ENCODE measurements around the gene KIAA1210.

The KIAA1210 gene

GRCh38 chrX:119127650-119128049 is at the start of gene KIAA1210:
Gene KIAA1210, minus strand, starts transcription at chrX:119127812. Its CDS starts 4,170 bp downstream, at chrX:119123642.
- no peak for DNase-seq

- no peak for DNase-seq
Observed at GRCh38 chrX:119177278-119177677, 49.7 kb upstream of the KIAA1210 start.

- no peak for DNase-seq
Observed at GRCh38 chrX:119174900-119175299, 47.3 kb upstream of the KIAA1210 start.

- no peak for DNase-seq
Observed at GRCh38 chrX:119168104-119168503, 40.5 kb upstream of the KIAA1210 start.

- no peak for DNase-seq
Observed at GRCh38 chrX:119158226-119158625, 30.6 kb upstream of the KIAA1210 start.

- DNase-seq: no peak
Observed at GRCh38 chrX:119156241-119156640, 28.6 kb upstream of the KIAA1210 start.

GRCh38 chrX:119155416-119156035 is 27.9 kb upstream of the KIAA1210 start:
- no peak for DNase-seq

GRCh38 chrX:119151051-119151380 is 23.4 kb upstream of the KIAA1210 start:
- no peak for DNase-seq

GRCh38 chrX:119150163-119151050 is 22.8 kb upstream of the KIAA1210 start:
- no peak for DNase-seq

GRCh38 chrX:119147486-119147885 is 19.9 kb upstream of the KIAA1210 start:
- no peak for DNase-seq

- no peak for DNase-seq
Observed at GRCh38 chrX:119145241-119145653, 17.6 kb upstream of the KIAA1210 start.

- no peak for DNase-seq
Observed at GRCh38 chrX:119134466-119134865, 6.9 kb upstream of the KIAA1210 start.

- DNase-seq: no peak
Observed at GRCh38 chrX:119132961-119133360, 5.3 kb upstream of the KIAA1210 start.

GRCh38 chrX:119132316-119132715 is 4.7 kb upstream of the KIAA1210 start:
- DNase-seq: no peak

- no peak for DNase-seq
Observed at GRCh38 chrX:119130911-119131310, 3.3 kb upstream of the KIAA1210 start.

- DNase-seq: no peak
Observed at GRCh38 chrX:119121341-119121740, 6.3 kb downstream of the KIAA1210 start.

- DNase-seq: peak; percentile 47
Observed at GRCh38 chrX:119118780-119119395, 8.7 kb downstream of the KIAA1210 start.

- no peak for DNase-seq
Observed at GRCh38 chrX:119107206-119107605, 20.4 kb downstream of the KIAA1210 start.

- no peak for DNase-seq
Observed at GRCh38 chrX:119105826-119106225, 21.8 kb downstream of the KIAA1210 start.

- DNase-seq: no peak
Observed at GRCh38 chrX:119101168-119101567, 26.4 kb downstream of the KIAA1210 start.

GRCh38 chrX:119095936-119096335 is 31.7 kb downstream of the KIAA1210 start:
- DNase-seq: no peak

- DNase-seq: no peak
Observed at GRCh38 chrX:119094819-119095218, 32.8 kb downstream of the KIAA1210 start.

GRCh38 chrX:119093991-119094735 is 33.4 kb downstream of the KIAA1210 start:
- no peak for DNase-seq
